ENCODE data around the gene TRMT61B. TPM values are rescaled to one million over a fixed set of nuclear protein-coding genes. Genes with fewer than 3 reads are reported as not detected.

TRMT61B gene
- total and polyA plus RNA-seq, 2 experiments from 2014 or later, result 34.7 to 52.7 TPM

- TF ChIP-seq, protein P1, sequence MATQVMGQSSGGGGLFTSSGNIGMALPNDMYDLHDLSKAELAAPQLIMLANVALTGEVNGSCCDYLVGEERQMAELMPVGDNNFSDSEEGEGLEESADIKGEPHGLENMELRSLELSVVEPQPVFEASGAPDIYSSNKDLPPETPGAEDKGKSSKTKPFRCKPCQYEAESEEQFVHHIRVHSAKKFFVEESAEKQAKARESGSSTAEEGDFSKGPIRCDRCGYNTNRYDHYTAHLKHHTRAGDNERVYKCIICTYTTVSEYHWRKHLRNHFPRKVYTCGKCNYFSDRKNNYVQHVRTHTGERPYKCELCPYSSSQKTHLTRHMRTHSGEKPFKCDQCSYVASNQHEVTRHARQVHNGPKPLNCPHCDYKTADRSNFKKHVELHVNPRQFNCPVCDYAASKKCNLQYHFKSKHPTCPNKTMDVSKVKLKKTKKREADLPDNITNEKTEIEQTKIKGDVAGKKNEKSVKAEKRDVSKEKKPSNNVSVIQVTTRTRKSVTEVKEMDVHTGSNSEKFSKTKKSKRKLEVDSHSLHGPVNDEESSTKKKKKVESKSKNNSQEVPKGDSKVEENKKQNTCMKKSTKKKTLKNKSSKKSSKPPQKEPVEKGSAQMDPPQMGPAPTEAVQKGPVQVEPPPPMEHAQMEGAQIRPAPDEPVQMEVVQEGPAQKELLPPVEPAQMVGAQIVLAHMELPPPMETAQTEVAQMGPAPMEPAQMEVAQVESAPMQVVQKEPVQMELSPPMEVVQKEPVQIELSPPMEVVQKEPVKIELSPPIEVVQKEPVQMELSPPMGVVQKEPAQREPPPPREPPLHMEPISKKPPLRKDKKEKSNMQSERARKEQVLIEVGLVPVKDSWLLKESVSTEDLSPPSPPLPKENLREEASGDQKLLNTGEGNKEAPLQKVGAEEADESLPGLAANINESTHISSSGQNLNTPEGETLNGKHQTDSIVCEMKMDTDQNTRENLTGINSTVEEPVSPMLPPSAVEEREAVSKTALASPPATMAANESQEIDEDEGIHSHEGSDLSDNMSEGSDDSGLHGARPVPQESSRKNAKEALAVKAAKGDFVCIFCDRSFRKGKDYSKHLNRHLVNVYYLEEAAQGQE (IDR thresholded peaks at IDR 0.05; ENCODE audit: unreplicated experiment), result no peak
- TF ChIP-seq ZNF331 (CRISPR knock-in tag; IDR thresholded peaks at IDR 0.05; ENCODE audit: low read depth), result no peak
- TF ChIP-seq NANOG (IDR thresholded peaks at IDR 0.05; ENCODE audit: borderline replicate concordance), result no peak
- no peak for TF ChIP-seq EZH2 (IDR thresholded peaks at IDR 0.05; ENCODE audit: low read depth, unreplicated experiment)
- no peak for TF ChIP-seq CTCF (conservative IDR thresholded peaks at IDR 0.05; ENCODE audit: low read depth in 2 of 2)
- no peak for TF ChIP-seq ETS1 (IDR thresholded peaks at IDR 0.05)
- TF ChIP-seq JUNB (IDR thresholded peaks at IDR 0.05; ENCODE audit: unreplicated experiment), result no peak
- H2AFZ ChIP-seq, result no peak overlapping the region
- no peaks in the 10 kb centered on the region for H3K27me3 ChIP-seq (ENCODE audit: insufficient read depth)
- no peak for DNase-seq (ENCODE audit: low spot score)
- H4K20me1 ChIP-seq (replicated peaks; ENCODE audit: insufficient read depth), result no peaks in the 10 kb centered on the region
- no peak overlapping the region for H3K4me3 Mint-ChIP-seq
- no peak overlapping the region for H3K4me2 ChIP-seq
- ATAC-seq, result no peak
- H3K27ac Mint-ChIP-seq, result no peak overlapping the region
- no peaks in the 10 kb centered on the region for H3K4me1 ChIP-seq (ENCODE audit: insufficient read depth)
- no peaks in the 10 kb centered on the region for H3K9me3 Mint-ChIP-seq
- no peaks in the 10 kb centered on the region for H3K36me3 Mint-ChIP-seq (ENCODE audit: low read depth)
- H3K79me2 ChIP-seq (replicated peaks; ENCODE audit: insufficient read depth), result no peaks in the 10 kb centered on the region
- peaks cover 9% of the 10 kb centered on the region for H3K27me3 Mint-ChIP-seq (ENCODE audit: insufficient read depth, low read depth, poor library complexity)
- no peak overlapping the region for H3K4me3 ChIP-seq
- H3K4me1 Mint-ChIP-seq, result no peaks in the 10 kb centered on the region
- H3K27ac ChIP-seq (ENCODE audit: low read depth), result no peak overlapping the region
- no peaks in the 10 kb centered on the region for H3F3A ChIP-seq (replicated peaks; ENCODE audit: low read depth)
- no peaks in the 10 kb centered on the region for H3K9me2 ChIP-seq (ENCODE audit: insufficient read depth)
- H3K36me3 ChIP-seq (ENCODE audit: insufficient read depth), result no peaks in the 10 kb centered on the region
These were observed 45.2 kb downstream of the TRMT61B start for GRCh38 chr2:28824870-28825269.

GRCh38 chr2:28824207-28824606, 45.9 kb downstream of the TRMT61B start:
- no peaks in the 10 kb centered on the region for H3K27me3 ChIP-seq (ENCODE audit: insufficient read depth)
- Mint-ChIP-seq H3K9me3 (no peaks in the 10 kb centered on the region), H3K4me3 (no peak overlapping the region), H3K4me1 (no peaks in the 10 kb centered on the region), H3K36me3 (ENCODE audit: low read depth) (no peaks in the 10 kb centered on the region), H3K27me3 (ENCODE audit: insufficient read depth, low read depth, poor library complexity) (peaks cover 9% of the 10 kb centered on the region), H3K27ac (no peak overlapping the region)
- H3K9me2 ChIP-seq (ENCODE audit: insufficient read depth), result no peaks in the 10 kb centered on the region
- ATAC-seq (no peak), DNase-seq (ENCODE audit: low spot score) (no peak)
- no peaks in the 10 kb centered on the region for H3K36me3 ChIP-seq (ENCODE audit: insufficient read depth)
- no peaks in the 10 kb centered on the region for H3F3A ChIP-seq (replicated peaks; ENCODE audit: low read depth)
- no peak overlapping the region for H3K4me2 ChIP-seq
- TF ChIP-seq POLR2AphosphoS5 (IDR thresholded peaks at IDR 0.05; ENCODE audit: low read depth), result no peak
- no peak for TF ChIP-seq NANOG (IDR thresholded peaks at IDR 0.05; ENCODE audit: borderline replicate concordance)
- no peak for TF ChIP-seq EZH2 (IDR thresholded peaks at IDR 0.05; ENCODE audit: low read depth, unreplicated experiment)
- TF ChIP-seq ZNF114 (CRISPR knock-in tag; IDR thresholded peaks at IDR 0.05), result no peak
- no peak for TF ChIP-seq CREB1 (CRISPR knock-in tag; IDR thresholded peaks at IDR 0.05; ENCODE audit: low read depth)
- TF ChIP-seq, protein P1 (IDR thresholded peaks at IDR 0.05; ENCODE audit: unreplicated experiment), result no peak
- no peak for TF ChIP-seq ETS1 (IDR thresholded peaks at IDR 0.05)
- TF ChIP-seq STAT1 (IDR thresholded peaks at IDR 0.05; ENCODE audit: unreplicated experiment), result no peak
- no peak overlapping the region for H2AFZ ChIP-seq
- H3K79me2 ChIP-seq (replicated peaks; ENCODE audit: insufficient read depth), result no peaks in the 10 kb centered on the region
- no peaks in the 10 kb centered on the region for H3K4me1 ChIP-seq (ENCODE audit: insufficient read depth)
- no peak overlapping the region for H3K27ac ChIP-seq (ENCODE audit: low read depth)
- no peak overlapping the region for H3K4me3 ChIP-seq
- H4K20me1 ChIP-seq (replicated peaks; ENCODE audit: insufficient read depth), result no peaks in the 10 kb centered on the region
